Esophagus muscularis mucosa (tissue), 4 donors: ENCODE data around the gene PLCD3. TPM values are rescaled to one million over a fixed set of nuclear protein-coding genes. Genes with fewer than 3 reads are reported as not detected.

Source experiments
- DNase-seq: peaks from one replicate; pipeline ENCODE4 v3.0.0-alpha.2; 2017; ENCODE audit errors: extremely low spot score
- H3K27ac ChIP-seq, 4 donors: fragments of 200-600 bp; sonication (generic); replicated peaks in 1 of 4; 1 replicate in 3 of 4; 2 replicates in 1 of 4; pipeline ENCODE4 v1.5.1; 2016 to 2019; ENCODE audit warnings: mild to moderate bottlenecking in 1 of 4
- H3K27me3 ChIP-seq, 4 donors: fragments of 200-600 bp; sonication (generic); one replicate each; pipeline versions ENCODE4 v1.5.1 to v1.6.0; 2016 to 2019
- H3K36me3 ChIP-seq, 4 donors: fragments of 200-600 bp; sonication (generic); one replicate each; pipeline ENCODE4 v1.5.1; 2016 to 2019
- H3K4me1 ChIP-seq, 4 donors: fragments of 200-600 bp; sonication (generic); one replicate each; pipeline ENCODE4 v1.5.1; 2016 to 2019
- H3K4me3 ChIP-seq, 4 donors: fragments of 200-600 bp; sonication (generic); 1 replicate in 2 of 4; 2 replicates in 2 of 4; pipeline ENCODE4 v1.5.1; 2016 to 2019; ENCODE audit warnings: mild to moderate bottlenecking in 4 of 4, moderate library complexity in 1 of 4
- H3K9me3 ChIP-seq, 4 donors: fragments of 200-600 bp; sonication (generic); 1 replicate in 3 of 4; 2 replicates in 1 of 4; pipeline ENCODE4 v1.5.1; 2016 to 2019
- EP300 ChIP-seq: sonication (generic); formaldehyde crosslinking; IDR thresholded peaks from one replicate; pipeline ENCODE4 v1.6.1; 2017; ENCODE audit warnings: antibody characterized with exemption
- POLR2A ChIP-seq: fragments of 450-650 bp; IDR thresholded peaks from one replicate; pipeline ENCODE4 v1.6.1; 2017; ENCODE audit warnings: antibody characterized with exemption, moderate library complexity, mild to moderate bottlenecking, low read depth
- POLR2AphosphoS5 ChIP-seq, 2 donors: sonication (generic); formaldehyde crosslinking; IDR thresholded peaks; one replicate each; pipeline ENCODE4 v1.6.1; 2017; ENCODE audit warnings: antibody characterized with exemption in 2 of 2
- WGBS: methylation state at CpG from one replicate; pipeline ENCODE4 v1.1.5; 2018; 5-methylcytosine and 5-hydroxymethylcytosine counted together
- intact Hi-C: fragments of 100-400 bp; cut with DNase I; formaldehyde crosslinking; loops from one replicate; pipeline ENCODE4 v1.15.1; 2023
- total RNA-seq, 4 donors: library from RNA; depleted of rRNA; stranded (reverse); fragments of >200 nt; gene quantifications; one replicate each; pipeline versions ENCODE4 v1.1.0 to v1.2.1, GENCODE V29; 2016
- TF ChIP-seq, protein P1 (sequence below), 3 experiments: fragments of 200-600 bp in 2 of 3; fragments of 450-650 bp in 1 of 3; sonication (generic) in 2 of 3; IDR thresholded peaks; one replicate each; pipeline ENCODE4 v1.5.1; 2017 to 2019; ENCODE audit warnings: antibody characterized with exemption in 3 of 3, mild to moderate bottlenecking in 2 of 3, moderate library complexity in 1 of 3

The PLCD3 gene
- total RNA-seq, 4 donors from 2014 or later, result 49.4 to 154 (median 106) TPM

GRCh38 chr17:45135978-45136791, 3.9 kb upstream of the PLCD3 start:
- Histone ChIP-seq H3K4me1 (peaks cover 19 to 42% (median 32%) of the 10 kb centered on the region in 4 donors), H3K4me3 (peak overlapping the region; percentile 76 to 96 (median 84)), H3K27ac (peak overlapping the region; percentile 89 to 93 (median 92)), H3K27me3 (no peaks in the 10 kb centered on the region), H3K36me3 (peaks cover 0 to 30% (median 17%) of the 10 kb centered on the region in 4 donors), H3K9me3 (no peaks in the 10 kb centered on the region)
- WGBS, result 43% methylated on average over 18 of the region's 21 CpGs
- intact Hi-C loops, result loop anchor here (1.0 to 5.0 kb wide), 2 partner anchors 62 to 251 kb away; no protein-coding TSS in a partner anchor
- no peak for TF ChIP-seq POLR2AphosphoS5 (IDR thresholded peaks at IDR 0.05)
- no peak for TF ChIP-seq EP300
- no peak for TF ChIP-seq POLR2A
- TF ChIP-seq, protein P1, sequence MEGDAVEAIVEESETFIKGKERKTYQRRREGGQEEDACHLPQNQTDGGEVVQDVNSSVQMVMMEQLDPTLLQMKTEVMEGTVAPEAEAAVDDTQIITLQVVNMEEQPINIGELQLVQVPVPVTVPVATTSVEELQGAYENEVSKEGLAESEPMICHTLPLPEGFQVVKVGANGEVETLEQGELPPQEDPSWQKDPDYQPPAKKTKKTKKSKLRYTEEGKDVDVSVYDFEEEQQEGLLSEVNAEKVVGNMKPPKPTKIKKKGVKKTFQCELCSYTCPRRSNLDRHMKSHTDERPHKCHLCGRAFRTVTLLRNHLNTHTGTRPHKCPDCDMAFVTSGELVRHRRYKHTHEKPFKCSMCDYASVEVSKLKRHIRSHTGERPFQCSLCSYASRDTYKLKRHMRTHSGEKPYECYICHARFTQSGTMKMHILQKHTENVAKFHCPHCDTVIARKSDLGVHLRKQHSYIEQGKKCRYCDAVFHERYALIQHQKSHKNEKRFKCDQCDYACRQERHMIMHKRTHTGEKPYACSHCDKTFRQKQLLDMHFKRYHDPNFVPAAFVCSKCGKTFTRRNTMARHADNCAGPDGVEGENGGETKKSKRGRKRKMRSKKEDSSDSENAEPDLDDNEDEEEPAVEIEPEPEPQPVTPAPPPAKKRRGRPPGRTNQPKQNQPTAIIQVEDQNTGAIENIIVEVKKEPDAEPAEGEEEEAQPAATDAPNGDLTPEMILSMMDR (IDR thresholded peaks at IDR 0.05), result no peak
- no peak for DNase-seq

DNA sequence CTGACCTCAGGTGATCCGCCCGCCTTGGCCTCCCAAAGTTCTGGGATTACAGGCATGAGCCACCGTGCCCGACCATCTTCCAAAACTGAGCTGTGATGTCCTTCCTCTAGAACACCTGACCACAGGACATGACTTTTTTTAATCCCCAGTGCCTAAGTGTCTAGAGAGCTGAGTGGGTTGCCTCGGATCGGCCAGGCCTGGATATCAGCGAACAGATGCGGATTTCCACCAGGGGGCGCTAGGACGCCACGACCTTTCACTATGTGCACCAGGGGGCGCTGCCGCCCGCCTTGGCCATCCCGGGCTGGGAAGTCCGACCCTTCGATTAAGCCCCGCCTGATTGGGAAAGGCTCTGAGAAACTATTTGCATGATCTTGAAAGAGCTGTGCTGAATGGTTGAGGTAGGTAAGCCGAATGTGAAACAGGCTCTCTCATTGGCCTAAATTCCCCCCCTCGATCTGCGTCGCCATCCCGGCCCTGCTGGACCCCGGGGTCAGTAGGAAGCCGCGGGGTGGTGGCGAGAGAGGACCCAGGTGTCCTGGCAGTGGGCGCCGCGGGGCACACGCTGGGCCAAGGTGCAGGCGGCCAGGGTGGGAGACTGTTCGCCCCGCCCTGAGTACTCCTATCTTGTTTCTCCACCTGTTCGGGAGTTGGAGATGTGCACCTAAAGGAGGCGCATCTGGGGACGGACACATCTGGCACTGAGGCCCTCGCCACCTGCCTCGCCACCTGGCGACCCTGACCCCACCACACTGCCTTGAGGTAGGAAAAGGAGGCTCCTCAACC, 3.1 kb upstream of the PLCD3 start, which contains the start of gene ACBD4:
TSS of gene ACBD4 (plus strand) at position 496 of the 786 bp plus-strand sequence. CDS start 458 bp downstream, outside the sequence.
- 9% methylated on average over 22 of the region's 40 CpGs for WGBS
- H3K4me1 ChIP-seq, result peaks cover 27 to 50% (median 40%) of the 10 kb centered on the region in 4 donors
- H3K36me3 ChIP-seq, result peaks cover 0 to 30% (median 16%) of the 10 kb centered on the region in 4 donors
- no peaks in the 10 kb centered on the region for H3K27me3 ChIP-seq
- peak within 1 kb of the TSS; percentile 76 to 96 (median 84) for H3K4me3 ChIP-seq
- TF ChIP-seq, protein P1 (IDR thresholded peaks at IDR 0.05), result peak; percentile 96 to 100 (median 100)
- TF ChIP-seq EP300 (no peak), POLR2A (no peak), POLR2AphosphoS5 (IDR thresholded peaks at IDR 0.05) (peak; percentile 90 to 93)
- H3K9me3 ChIP-seq, result no peaks in the 10 kb centered on the region
- intact Hi-C loops, result loop anchor here (1.0 to 5.0 kb wide), 2 partner anchors 63 to 252 kb away; no protein-coding TSS in a partner anchor
- peak within 1 kb of the TSS; percentile 89 to 93 (median 92) for H3K27ac ChIP-seq
- peak; percentile 99 for DNase-seq

GRCh38 chr17:45132572-45133463, 503 bp upstream of the PLCD3 start:
- H3K36me3 ChIP-seq, result peaks cover 0 to 8% (median 2%) of the 10 kb centered on the region in 4 donors
- 1% methylated on average over 13 of the region's 71 CpGs for WGBS
- peak; percentile 48 for TF ChIP-seq POLR2A
- TF ChIP-seq EP300, result no peak
- TF ChIP-seq POLR2AphosphoS5 (IDR thresholded peaks at IDR 0.05), result peak; percentile 78 to 93
- TF ChIP-seq, protein P1 (IDR thresholded peaks at IDR 0.05), result peak; percentile 84 to 96 (median 84)
- H3K27ac ChIP-seq, result peak overlapping the region; percentile 97 to 99 (median 98)
- DNase-seq, result peak; percentile 97
- H3K9me3 ChIP-seq, result no peaks in the 10 kb centered on the region
- H3K27me3 ChIP-seq, result no peaks in the 10 kb centered on the region
- peak overlapping the region; percentile 87 to 97 (median 88) for H3K4me3 ChIP-seq
- intact Hi-C loops, result loop anchor here (5.0 kb wide), 4 partner anchors 36 to 356 kb away; no protein-coding TSS in a partner anchor
- H3K4me1 ChIP-seq, result peaks cover 53 to 76% (median 65%) of the 10 kb centered on the region in 4 donors
